ENCODE results near the gene PAK5.

Gene PAK5

GRCh38 chr20:9516234-9516871, 322.5 kb downstream of the PAK5 start:
- peak; percentile 19 for DNase-seq

DNA sequence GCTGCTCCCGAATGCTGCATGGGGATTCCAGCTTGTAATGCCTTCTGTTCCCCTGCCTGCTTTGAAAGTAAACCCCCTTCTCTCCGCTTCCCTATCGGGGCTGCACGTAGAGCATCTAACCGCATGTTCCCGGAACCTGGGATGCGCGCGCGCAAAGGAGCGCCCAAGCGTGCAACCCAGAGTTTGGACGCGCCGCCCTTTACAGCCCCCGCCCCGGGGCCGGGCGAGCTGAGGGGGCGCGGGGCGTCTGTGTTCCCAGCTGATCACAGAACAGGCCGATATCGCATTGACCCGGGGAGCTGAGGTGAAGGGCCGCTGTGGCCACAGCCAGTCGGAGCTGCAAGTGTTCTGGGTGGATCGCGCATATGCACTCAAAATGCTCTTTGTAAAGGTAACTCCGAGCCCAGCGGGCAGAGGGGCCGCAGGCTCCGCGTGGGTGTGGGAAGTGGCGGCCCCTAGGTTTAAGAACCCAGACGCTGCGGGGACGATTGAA, 323.1 kb downstream of the PAK5 start:
- no peak for DNase-seq

DNA sequence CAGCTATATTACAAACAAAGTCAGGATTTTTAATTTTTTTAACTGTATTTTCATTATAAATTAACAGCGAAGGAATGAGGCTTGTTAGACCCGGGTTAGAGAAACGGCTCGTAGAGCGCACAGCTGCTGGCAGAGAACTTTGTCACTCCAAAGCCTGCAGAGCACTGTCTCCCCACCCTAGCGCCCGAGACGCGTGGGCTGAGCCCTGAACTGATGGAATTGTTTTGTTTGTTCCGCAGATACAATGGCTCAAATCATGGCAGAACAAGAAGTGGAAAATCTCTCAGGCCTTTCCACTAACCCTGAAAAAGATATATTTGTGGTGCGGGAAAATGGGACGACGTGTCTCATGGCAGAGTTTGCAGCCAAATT, 323.7 kb downstream of the PAK5 start:
- DNase-seq = no peak

DNA sequence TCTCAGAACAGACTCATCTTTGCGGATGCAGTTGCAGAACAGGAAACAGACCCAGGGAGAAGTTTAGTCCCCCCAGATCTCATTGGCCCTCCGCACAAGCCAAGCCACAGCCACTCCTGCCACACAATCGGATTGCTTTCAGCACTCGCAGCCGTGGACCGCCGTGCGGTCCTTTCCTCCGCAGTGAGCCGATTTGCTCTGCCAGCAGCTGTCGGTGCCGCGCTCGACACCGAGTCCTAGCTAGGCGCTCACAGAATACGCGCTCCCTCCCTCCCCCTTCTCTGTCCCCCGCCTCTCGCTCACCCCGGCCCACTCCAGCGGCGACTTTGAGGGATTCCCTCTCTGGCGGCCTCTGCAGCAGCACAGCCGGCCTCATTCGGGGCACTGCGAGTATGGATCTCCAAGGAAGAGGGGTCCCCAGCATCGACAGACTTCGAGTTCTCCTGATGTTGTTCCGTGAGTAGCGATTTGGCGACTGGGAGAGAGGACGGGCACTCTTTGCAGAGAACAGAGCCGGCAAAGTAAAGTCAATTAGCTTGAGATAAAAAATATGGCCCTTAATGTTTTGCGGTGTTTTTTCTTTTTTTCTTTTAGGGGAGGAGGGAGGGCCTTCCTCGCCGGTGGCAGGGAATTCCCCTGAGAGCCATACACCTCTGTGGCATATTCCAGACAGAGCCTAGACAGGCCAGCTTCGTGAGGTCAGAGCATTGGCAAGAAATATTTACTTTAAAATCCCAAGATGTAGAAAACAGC, 324.2 kb downstream of the PAK5 start, which contains the start of gene LAMP5:
LAMP5 (plus strand) TSS at position 130 of the 753 bp plus-strand sequence; CDS start at position 393, 263 bp downstream.
- DNase-seq = peak; percentile 11

- DNase-seq = no peak
Observed at GRCh38 chr20:9514072-9514460, 324.8 kb downstream of the PAK5 start.

DNA sequence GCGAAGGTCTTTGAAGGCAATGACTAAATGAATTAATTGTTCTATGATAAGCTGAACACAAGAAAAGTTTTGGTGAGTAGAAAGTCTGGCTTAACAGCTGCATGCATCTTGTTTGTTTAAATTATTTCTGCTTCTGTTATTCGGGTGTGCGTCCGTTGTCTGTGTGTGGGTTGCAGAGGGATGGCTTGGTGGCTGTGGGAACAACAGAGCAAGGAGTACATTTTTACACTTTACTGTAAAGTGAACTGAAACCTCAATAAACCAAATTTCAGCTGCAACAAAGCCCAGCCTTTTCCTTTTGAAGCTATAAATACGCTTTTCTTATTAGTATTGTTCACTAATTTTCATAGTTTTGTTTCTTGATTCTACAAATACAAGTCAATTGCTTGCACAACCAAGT, 328.0 kb downstream of the PAK5 start:
- no peak for DNase-seq

DNA sequence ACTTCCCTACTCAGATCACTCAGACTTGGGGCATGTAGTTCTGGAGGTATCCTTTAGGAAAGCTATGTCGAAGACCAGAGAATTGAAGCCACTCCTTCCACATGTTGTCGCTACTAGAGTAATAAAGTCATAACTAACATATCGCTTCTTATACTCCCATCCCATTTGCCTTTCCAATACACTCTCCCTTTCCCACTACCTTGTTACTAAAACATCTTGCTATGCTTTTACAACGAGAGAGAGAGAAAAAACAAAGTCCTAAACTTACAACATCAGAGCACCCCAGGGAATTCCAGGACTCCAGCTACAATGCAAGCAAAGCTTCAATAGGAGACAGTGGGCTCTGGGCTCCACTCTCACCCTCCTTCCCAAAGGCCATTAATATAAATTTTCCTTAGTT, 329.6 kb downstream of the PAK5 start:
- DNase-seq = no peak

DNA sequence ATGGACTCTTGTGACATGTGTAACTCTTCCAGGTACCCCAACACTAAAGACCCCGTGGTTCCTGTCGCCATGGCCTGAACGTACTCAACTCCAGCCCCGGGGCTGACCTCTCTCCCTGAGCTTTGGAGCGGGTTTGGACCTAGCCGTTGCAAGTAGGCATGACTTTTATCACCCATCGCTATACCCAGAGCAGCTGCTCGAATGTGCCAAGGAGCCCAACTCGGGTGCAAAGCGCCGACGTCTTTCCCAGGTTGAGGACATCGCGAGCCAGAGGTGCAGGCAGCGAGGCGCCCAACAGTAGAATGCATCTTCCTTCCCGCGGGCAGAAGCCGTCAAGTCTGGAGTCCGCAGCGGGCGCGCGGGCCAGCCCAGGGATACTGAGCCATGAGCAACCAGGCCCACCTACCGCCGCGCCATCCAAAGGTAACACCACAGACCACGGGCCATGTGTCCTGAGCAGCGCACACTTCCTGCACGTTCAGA, 330.1 kb downstream of the PAK5 start:
- DNase-seq = no peak

DNA sequence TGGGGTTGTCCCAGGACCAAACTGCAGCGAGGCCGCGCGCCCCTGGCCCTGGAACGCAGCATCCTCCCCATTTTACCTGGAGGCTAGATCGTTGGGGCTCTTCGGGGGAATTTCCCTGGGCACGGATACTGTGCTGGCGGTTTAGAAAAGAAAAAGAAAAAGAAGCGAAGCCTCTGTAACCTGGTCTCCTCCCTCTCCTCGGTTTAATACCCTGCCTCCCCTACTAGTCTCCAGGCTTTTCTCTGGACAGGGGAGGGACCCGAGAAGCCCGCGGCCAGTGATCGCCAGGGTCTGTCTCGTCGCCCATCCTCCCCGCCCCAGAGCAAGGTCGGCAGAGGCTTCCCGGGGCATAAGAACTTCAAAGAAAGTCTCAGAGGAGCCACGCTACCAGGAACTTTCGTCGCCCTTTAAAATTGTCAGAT, 330.6 kb downstream of the PAK5 start:
- DNase-seq = no peak

- no peak for DNase-seq
Observed at GRCh38 chr20:9507544-9508239, 331.2 kb downstream of the PAK5 start.

DNA sequence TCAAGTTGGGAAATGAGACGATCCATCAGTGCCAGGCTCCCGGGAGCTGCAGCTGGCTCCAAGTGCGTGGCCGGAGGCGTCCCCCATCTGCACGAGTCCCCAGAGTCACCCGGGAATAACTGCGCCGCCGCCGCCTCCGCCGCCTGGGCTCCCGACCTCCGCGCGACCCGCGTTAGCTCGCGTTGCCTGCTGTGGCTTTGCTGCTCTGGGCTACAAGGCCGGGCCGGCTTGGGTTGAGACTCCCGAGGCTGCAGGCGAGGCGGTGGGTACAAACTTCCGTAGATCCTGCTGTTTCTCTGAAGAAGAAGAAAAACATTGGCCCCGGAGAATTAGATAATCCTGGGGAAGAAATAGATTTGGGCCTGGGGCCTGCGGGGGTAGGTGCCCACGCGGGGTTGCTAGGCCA, 331.9 kb downstream of the PAK5 start:
- no peak for DNase-seq

- no peak for DNase-seq
Observed at GRCh38 chr20:9506280-9506821, 332.5 kb downstream of the PAK5 start.

DNA sequence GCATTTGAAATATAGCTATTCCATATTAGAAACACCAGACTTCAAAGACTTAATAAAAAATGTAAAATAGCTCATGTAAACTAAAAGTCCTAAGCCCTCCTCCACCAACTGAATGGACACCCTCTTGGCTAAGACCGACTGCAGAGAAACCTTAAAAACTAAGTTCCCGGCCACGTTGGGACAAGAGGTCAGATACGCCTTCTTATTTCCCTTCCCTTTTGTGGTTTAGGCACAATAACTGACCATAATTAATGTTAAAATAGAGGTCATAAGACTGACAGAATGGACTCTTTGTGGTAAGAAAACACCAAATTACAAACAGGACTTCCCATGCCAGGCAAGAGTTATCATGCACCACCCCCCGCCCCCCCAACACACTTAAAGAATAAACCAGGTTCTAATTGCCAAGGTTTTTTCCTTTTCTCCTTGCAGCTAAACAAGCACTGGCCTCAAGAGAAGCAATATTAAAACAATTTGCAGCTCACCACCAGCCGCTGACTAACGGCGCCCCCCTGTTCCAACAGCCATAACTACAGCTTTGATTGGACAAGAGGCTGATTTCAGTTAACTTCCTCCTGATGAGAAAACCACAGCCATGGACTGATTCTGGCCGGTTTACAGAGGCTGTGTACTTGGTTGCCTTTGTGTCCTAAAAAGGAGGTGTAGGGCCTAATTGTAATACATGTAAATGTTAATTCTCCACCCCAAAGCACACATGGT, 335.2 kb downstream of the PAK5 start:
- DNase-seq = peak; percentile 68

DNA sequence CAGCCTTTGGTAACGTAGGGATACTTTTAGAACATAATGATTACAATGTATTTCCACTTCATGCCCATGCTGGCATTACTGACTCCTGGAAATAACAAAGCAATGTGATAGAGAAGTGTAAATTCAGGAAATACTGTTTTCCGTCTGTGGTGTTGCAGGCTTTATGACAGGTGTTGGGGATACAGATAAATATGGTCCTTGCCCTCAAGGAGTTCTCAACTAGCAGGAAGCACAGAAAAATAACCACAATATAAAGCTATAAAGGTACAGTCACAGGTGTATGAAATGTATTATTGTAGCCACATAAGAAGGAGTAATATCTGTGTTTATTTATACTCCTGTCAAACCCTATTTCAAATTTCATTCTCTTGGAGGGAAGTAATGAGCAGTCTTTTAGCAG, 337.4 kb downstream of the PAK5 start:
- no peak for DNase-seq

DNA sequence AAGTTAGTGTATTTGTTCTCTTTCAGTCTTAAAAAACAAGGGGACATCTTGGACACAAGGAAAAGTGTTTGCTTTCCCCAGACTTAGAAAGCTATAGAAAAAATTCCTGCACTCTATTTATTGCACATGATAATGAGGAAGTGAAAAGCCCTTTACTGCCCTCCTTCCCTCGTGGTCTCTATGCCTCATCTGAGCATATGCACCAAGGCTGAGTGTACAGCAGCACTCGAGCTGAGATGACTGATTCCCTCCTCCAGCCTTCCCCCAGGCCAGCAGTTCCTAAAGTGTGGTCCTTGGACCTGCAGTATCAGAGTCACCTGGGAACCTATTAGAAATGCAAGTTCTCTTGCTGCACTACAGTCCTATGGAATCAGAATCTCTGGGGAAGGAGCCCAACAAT, 338.8 kb downstream of the PAK5 start:
- no peak for DNase-seq

DNA sequence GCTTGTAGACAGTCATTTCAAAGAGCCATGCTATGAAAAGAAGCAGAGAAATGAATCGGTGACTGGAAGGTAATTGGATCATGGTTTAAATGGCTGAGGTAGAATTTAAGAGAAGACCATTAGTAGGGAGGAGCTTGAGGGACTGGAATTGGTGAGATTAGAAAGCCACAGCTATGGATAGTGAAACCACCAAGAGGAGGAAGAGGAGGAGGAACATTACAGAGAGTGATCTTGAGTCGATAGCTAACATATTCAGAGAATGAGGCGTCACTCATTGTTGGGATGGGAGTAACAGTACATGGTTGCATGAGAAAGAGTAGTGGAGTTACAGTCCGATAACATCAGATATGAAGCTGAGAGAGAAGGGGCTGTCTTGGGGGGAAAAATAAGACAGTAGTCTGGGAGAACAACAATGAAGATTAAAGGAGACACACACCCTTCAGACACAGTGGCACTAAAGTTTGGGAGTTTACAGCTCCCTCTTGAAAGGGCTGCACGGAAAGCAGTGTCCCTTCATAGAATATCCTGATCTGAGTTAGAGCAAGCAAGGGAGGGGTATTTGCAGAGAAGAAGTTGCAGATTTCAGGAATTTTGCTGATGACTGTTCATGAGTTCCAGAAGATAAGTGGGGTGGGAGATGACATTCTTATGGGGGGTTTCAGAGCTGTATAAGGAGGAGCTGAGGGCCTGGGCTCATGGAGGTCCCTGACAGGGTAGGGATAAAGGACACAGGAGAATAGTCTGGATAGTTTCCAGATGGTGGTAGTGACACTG, 339.6 kb downstream of the PAK5 start:
- DNase-seq = no peak

GRCh38 chr20:9498322-9498721, 340.6 kb downstream of the PAK5 start:
- DNase-seq = peak; percentile 35

DNA sequence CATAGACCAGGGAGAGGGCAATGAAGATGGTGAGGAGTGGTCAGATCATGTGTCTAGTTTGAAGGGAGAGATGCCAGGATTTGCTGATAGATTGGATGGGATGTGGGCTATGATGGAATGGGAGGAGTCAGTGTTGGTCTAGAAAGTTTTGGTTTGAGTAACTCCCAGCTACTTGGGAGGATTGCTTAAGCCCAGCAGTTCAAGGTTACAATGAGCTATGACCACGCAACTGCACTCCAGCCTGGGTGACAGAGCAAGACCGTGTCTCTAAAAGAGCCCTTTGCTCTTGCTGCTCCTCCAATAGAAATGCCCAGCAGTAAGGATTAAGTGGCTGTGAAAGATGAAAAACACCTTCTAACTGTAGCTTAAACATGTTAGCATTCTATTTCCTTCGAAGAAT, 342.7 kb downstream of the PAK5 start:
- DNase-seq = no peak

- no peak for DNase-seq
Observed at GRCh38 chr20:9495701-9496100, 343.2 kb downstream of the PAK5 start.

GRCh38 chr20:9493803-9494202, 345.1 kb downstream of the PAK5 start:
- DNase-seq = no peak

- DNase-seq = peak; percentile 56
Observed at GRCh38 chr20:9492067-9492466, 346.8 kb downstream of the PAK5 start.

DNA sequence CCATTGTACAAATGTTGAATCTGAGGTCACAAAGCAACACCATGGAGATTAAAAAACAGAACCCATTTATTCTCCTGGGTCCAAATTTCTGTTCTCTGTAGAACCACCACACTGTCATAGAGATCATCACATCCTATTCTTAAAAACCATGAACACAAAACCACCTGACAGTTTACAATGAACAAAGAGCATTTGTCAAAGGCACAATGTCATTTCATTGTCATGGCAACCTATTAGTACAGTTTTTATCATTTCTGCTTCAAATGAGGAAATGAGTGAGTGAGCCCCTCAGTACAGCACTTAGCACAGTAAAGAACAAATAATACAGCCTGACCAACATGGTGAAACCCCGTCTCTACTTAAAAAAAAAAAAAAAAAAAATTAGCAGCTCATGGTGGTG, 347.6 kb downstream of the PAK5 start:
- DNase-seq = no peak
